H9 (cell line): ENCODE results near the gene SLC4A9. TPM values are rescaled to one million over a fixed set of nuclear protein-coding genes. Genes with fewer than 3 reads are reported as not detected.

ENCODE experiments used
- DNase-seq: peaks from one replicate; pipeline ENCODE4 v3.0.0-alpha.2; 2017
- H2AFZ ChIP-seq: one replicate; pipeline ENCODE4 v1.6.1; 2013; ENCODE audit warnings: mild to moderate bottlenecking, low read length, control low read depth, moderate library complexity
- H2AK5ac ChIP-seq: 2 replicates; pipeline ENCODE4 v1.6.1; 2013; ENCODE audit warnings: low read length, control low read depth, mixed read lengths; ENCODE audit not compliant: insufficient read length
- H2BK120ac ChIP-seq: one replicate; pipeline ENCODE4 v1.6.1; 2013; ENCODE audit warnings: low read depth, mild to moderate bottlenecking, low read length, control low read depth, inconsistent platforms; ENCODE audit not compliant: poor library complexity, severe bottlenecking
- H2BK12ac ChIP-seq: 2 replicates; pipeline ENCODE4 v1.6.1; 2013; ENCODE audit warnings: low read length, control low read depth, mixed read lengths, low read depth; ENCODE audit not compliant: insufficient read length
- H2BK15ac ChIP-seq: 2 replicates; pipeline ENCODE4 v1.6.1; 2013; ENCODE audit warnings: low read depth, low read length, control low read depth
- H2BK20ac ChIP-seq: one replicate; pipeline ENCODE4 v1.6.1; 2013; ENCODE audit warnings: low read depth, mild to moderate bottlenecking, low read length, control low read depth, inconsistent platforms; ENCODE audit not compliant: poor library complexity, severe bottlenecking
- H2BK5ac ChIP-seq: 2 replicates; pipeline ENCODE4 v1.6.1; 2013; ENCODE audit warnings: low read length, control low read depth, mixed read lengths; ENCODE audit not compliant: insufficient read length
- H3K14ac ChIP-seq: 2 replicates; pipeline ENCODE4 v1.6.1; 2013; ENCODE audit warnings: low read length, control low read depth; ENCODE audit not compliant: insufficient read depth
- H3K18ac ChIP-seq: 2 replicates; pipeline ENCODE4 v1.6.1; 2013; ENCODE audit warnings: low read depth, mild to moderate bottlenecking, mixed read lengths, low read length, control low read depth; ENCODE audit not compliant: insufficient read length
- H3K23ac ChIP-seq: 2 replicates; pipeline ENCODE4 v1.6.1; 2013; ENCODE audit warnings: low read length, control low read depth, mixed read lengths, low read depth; ENCODE audit not compliant: insufficient read length
- H3K23me2 ChIP-seq: 2 replicates; pipeline ENCODE4 v1.6.1; 2013; ENCODE audit warnings: low read depth, mild to moderate bottlenecking, mixed read lengths, low read length, control low read depth; ENCODE audit not compliant: insufficient read length, poor library complexity, severe bottlenecking
- H3K27ac ChIP-seq: 2 replicates; pipeline ENCODE4 v1.5.1; 2013; ENCODE audit warnings: low read length, control low read depth, mixed read lengths, low read depth; ENCODE audit not compliant: insufficient read length
- H3K27me3 ChIP-seq: 2 replicates; pipeline ENCODE4 v1.6.1; 2013; ENCODE audit warnings: low read length, control low read depth, inconsistent platforms; ENCODE audit not compliant: insufficient read depth
- H3K4ac ChIP-seq: 2 replicates; pipeline ENCODE4 v1.6.1; 2013; ENCODE audit warnings: low read depth, mild to moderate bottlenecking, control low read depth, inconsistent platforms, low read length, moderate library complexity
- H3K4me1 ChIP-seq: 2 replicates; pipeline ENCODE4 v1.6.1; 2013; ENCODE audit warnings: low read length, control low read depth, inconsistent platforms; ENCODE audit not compliant: insufficient read depth
- H3K4me2 ChIP-seq: 2 replicates; pipeline ENCODE4 v1.6.1; 2013; ENCODE audit warnings: low read length, control low read depth, mixed read lengths; ENCODE audit not compliant: insufficient read length, insufficient read depth
- H3K56ac ChIP-seq: 2 replicates; pipeline ENCODE4 v1.6.1; 2013; ENCODE audit warnings: low read depth, mild to moderate bottlenecking, mixed read lengths, low read length, control low read depth; ENCODE audit not compliant: insufficient read length
- H3K79me1 ChIP-seq: 2 replicates; pipeline ENCODE4 v1.6.1; 2013; ENCODE audit warnings: low read depth, mild to moderate bottlenecking, moderate library complexity, low read length, control low read depth, inconsistent platforms; ENCODE audit not compliant: insufficient read depth, poor library complexity, severe bottlenecking
- H3K79me2 ChIP-seq: 2 replicates; pipeline ENCODE4 v1.6.1; 2013; ENCODE audit warnings: low read length, control low read depth, inconsistent platforms; ENCODE audit not compliant: insufficient read depth
- H3K9ac ChIP-seq: 2 replicates; pipeline ENCODE4 v1.6.1; 2013; ENCODE audit warnings: low read length, control low read depth, mixed read lengths; ENCODE audit not compliant: insufficient read length; ENCODE audit errors: extremely low read depth
- H3K9me3 ChIP-seq: one replicate; pipeline ENCODE4 v1.6.1; 2013; ENCODE audit warnings: low read depth, low read length, inconsistent platforms; ENCODE audit not compliant: control insufficient read depth
- H3T11ph ChIP-seq: one replicate; pipeline ENCODE4 v1.6.1; 2013; ENCODE audit warnings: mild to moderate bottlenecking, low read length, control low read depth, inconsistent platforms
- H4K20me1 ChIP-seq: one replicate; pipeline ENCODE4 v1.6.1; 2013; ENCODE audit not compliant: control insufficient read depth, insufficient read length, insufficient read depth
- H4K5ac ChIP-seq: 2 replicates; pipeline ENCODE4 v1.6.1; 2013; ENCODE audit warnings: low read depth, mild to moderate bottlenecking, mixed read lengths, low read length, control low read depth; ENCODE audit not compliant: insufficient read length
- H4K8ac ChIP-seq: replicated peaks from 2 replicates; pipeline ENCODE4 v1.6.1; 2013; ENCODE audit warnings: low read length, control low read depth, mixed read lengths, low read depth; ENCODE audit not compliant: insufficient read length
- H4K91ac ChIP-seq: 2 replicates; pipeline ENCODE4 v1.6.1; 2013; ENCODE audit warnings: low read depth, mild to moderate bottlenecking, moderate library complexity, mixed read lengths, low read length, control low read depth; ENCODE audit not compliant: insufficient read length
- H3K27ac Mint-ChIP-seq, 3 experiments: 2 replicates in 2 of 3; 3 replicates in 1 of 3; pipeline ENCODE4 v1.8.0; 2020 to 2021; ENCODE audit warnings: mixed read lengths in 3 of 3, mild to moderate bottlenecking in 1 of 3, moderate library complexity in 1 of 3
- H3K27me3 Mint-ChIP-seq: 2 replicates; pipeline ENCODE4 v1.8.0; 2021; ENCODE audit warnings: low read depth, mild to moderate bottlenecking, moderate library complexity, mixed read lengths
- H3K36me3 Mint-ChIP-seq, 3 experiments: 2 replicates in 2 of 3; 3 replicates in 1 of 3; pipeline ENCODE4 v1.8.0; 2020 to 2021; ENCODE audit warnings: low read depth in 3 of 3, mixed read lengths in 3 of 3; ENCODE audit not compliant: insufficient read depth in 1 of 3
- H3K4me1 Mint-ChIP-seq, 2 experiments: 2 replicates each; pipeline ENCODE4 v1.8.0; 2020; ENCODE audit warnings: mixed read lengths in 2 of 2
- H3K4me3 Mint-ChIP-seq, 2 experiments: 2 replicates in 1 of 2; 3 replicates in 1 of 2; pipeline ENCODE4 v1.8.0; 2020 to 2021; ENCODE audit warnings: mild to moderate bottlenecking in 2 of 2, mixed read lengths in 2 of 2, moderate library complexity in 1 of 2
- H3K9me3 Mint-ChIP-seq, 2 experiments: 2 replicates in 1 of 2; 3 replicates in 1 of 2; pipeline ENCODE4 v1.8.0; 2020; ENCODE audit warnings: mild to moderate bottlenecking in 2 of 2, mixed read lengths in 2 of 2, moderate library complexity in 1 of 2
- WGBS: extraction: QIAGEN DNeasy Blood & Tissue Kit; methylation state at CpG from one replicate; pipeline ENCODE4 v1.1.7; 2013; ENCODE audit warnings: missing lambda C conversion rate, low lambda C conversion rate, mixed read lengths; ENCODE audit not compliant: insufficient read length; ENCODE audit errors: extremely low coverage; 5-methylcytosine and 5-hydroxymethylcytosine counted together
- total RNA-seq: library from RNA; stranded (reverse); gene quantifications from 2 replicates; pipeline ENCODE4 v1.2.1, GENCODE V29; 2021
- TF ChIP-seq, protein P1 (sequence below): fragments of 200-600 bp; sonication (generic); conservative IDR thresholded peaks from 3 replicates; pipeline ENCODE4 v1.8.0; 2021; ENCODE audit warnings: antibody characterized with exemption, mild to moderate bottlenecking

Gene SLC4A9
- total RNA-seq, 1 experiment from 2014 or later = 0.07 TPM

DNA sequence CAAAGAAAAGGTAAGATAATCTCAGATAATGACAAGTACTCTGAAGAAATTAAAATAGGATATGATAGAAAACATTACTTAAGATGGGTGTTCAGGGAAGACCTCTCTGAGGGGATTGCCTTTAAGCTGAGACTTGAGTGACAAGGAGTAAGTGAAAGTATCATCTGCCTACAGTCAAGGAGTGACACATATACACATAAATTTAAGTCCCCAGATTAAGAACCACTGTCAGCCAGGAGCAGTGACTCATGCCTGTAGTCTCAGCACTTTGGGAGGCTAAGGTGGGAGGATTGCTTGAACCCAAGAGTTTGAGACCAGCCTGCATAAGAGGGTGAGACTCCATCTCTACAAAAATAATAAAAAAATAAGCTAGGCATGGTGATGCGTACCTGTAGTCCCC, 22.0 kb downstream of the SLC4A9 start:
- H2BK15ac ChIP-seq = no peak overlapping the region
- H2AFZ ChIP-seq = no peak overlapping the region
- no peak overlapping the region for H4K5ac ChIP-seq
- H4K20me1 ChIP-seq = no peaks in the 10 kb centered on the region
- no peak overlapping the region for H3K18ac ChIP-seq
- H3K4me1 Mint-ChIP-seq = no peaks in the 10 kb centered on the region
- no peak overlapping the region for H4K91ac ChIP-seq
- no peak overlapping the region for H3K9ac ChIP-seq
- peaks cover 2 to 3% of the 10 kb centered on the region in 2 experiments; a peak in 3 of 5 replicates for H3K9me3 Mint-ChIP-seq
- no peak overlapping the region for H4K8ac ChIP-seq
- no peaks in the 10 kb centered on the region for H3K4me1 ChIP-seq
- DNase-seq = no peak
- no peak overlapping the region for H2BK20ac ChIP-seq
- H3K14ac ChIP-seq = no peak overlapping the region
- H3T11ph ChIP-seq = no peak overlapping the region
- H3K23ac ChIP-seq = no peak overlapping the region
- H3K56ac ChIP-seq = no peak overlapping the region
- no peak overlapping the region for H3K4ac ChIP-seq
- no peak overlapping the region for H2BK12ac ChIP-seq
- H3K27ac ChIP-seq = no peak overlapping the region
- no peak overlapping the region for H2BK120ac ChIP-seq
- H3K27me3 Mint-ChIP-seq = no peaks in the 10 kb centered on the region; the same call in 1 of the 2 replicates
- TF ChIP-seq, protein P1, sequence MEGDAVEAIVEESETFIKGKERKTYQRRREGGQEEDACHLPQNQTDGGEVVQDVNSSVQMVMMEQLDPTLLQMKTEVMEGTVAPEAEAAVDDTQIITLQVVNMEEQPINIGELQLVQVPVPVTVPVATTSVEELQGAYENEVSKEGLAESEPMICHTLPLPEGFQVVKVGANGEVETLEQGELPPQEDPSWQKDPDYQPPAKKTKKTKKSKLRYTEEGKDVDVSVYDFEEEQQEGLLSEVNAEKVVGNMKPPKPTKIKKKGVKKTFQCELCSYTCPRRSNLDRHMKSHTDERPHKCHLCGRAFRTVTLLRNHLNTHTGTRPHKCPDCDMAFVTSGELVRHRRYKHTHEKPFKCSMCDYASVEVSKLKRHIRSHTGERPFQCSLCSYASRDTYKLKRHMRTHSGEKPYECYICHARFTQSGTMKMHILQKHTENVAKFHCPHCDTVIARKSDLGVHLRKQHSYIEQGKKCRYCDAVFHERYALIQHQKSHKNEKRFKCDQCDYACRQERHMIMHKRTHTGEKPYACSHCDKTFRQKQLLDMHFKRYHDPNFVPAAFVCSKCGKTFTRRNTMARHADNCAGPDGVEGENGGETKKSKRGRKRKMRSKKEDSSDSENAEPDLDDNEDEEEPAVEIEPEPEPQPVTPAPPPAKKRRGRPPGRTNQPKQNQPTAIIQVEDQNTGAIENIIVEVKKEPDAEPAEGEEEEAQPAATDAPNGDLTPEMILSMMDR = no peak
- no peaks in the 10 kb centered on the region for H3K23me2 ChIP-seq
- no peak overlapping the region for H2BK5ac ChIP-seq
- no peaks in the 10 kb centered on the region for H3K79me1 ChIP-seq
- no peak overlapping the region for H2AK5ac ChIP-seq
- H3K9me3 ChIP-seq = no peaks in the 10 kb centered on the region
- WGBS = no CpG with 5 or more reads among the region's 1 CpG
- H3K27me3 ChIP-seq = no peaks in the 10 kb centered on the region
- no peaks in the 10 kb centered on the region for H3K36me3 Mint-ChIP-seq
- H3K4me2 ChIP-seq = no peak overlapping the region
- H3K4me3 Mint-ChIP-seq = no peak overlapping the region
- no peak overlapping the region for H3K27ac Mint-ChIP-seq
- no peaks in the 10 kb centered on the region for H3K79me2 ChIP-seq
